Activated CD4-positive, CD25-positive, alpha-beta regulatory T cell treated with anti-CD3 and anti-CD28 coated beads, Interleukin-2, amount 50 U/mL, for 72 hours (primary cell): Measurements from ENCODE around the gene PBX1.

Source experiments
- DNase-seq: peaks from one replicate; pipeline ENCODE4 v3.0.0; 2021

PBX1 gene

GRCh38 chr1:164672588-164672987, 113.6 kb downstream of the PBX1 start:
- DNase-seq = no peak

DNA sequence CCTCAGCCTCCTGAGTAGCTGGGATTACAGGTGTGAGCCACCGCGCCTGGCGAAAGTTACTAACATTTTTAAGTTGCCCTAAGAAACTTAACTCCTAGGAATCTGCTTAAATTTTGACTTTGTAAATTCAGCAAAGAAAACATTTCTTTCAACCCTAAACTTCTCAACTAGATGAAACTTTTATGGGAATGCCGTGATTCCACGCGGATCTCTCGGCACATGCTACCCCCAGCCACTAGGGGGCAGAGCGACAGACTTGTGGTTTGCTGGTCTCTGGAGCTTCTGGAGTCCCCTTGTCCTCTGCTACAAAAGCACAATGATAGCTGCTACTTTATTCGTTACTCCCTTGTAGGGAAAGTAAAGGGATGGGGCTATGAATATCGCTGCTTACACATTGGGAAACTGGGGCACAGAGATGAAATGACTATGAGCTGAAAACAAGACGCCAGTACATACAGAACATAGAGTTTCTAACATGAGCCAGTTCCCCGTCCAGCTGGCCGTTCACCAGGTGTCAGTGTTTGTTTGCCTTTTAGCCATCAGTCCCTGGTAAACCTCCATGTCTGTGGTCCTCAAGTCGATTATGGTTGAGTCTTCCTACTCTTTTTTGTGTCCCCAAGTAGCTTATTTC, 114.7 kb downstream of the PBX1 start:
- DNase-seq = no peak

- no peak for DNase-seq
Measured at GRCh38 chr1:164675342-164675904, 116.4 kb downstream of the PBX1 start.

DNA sequence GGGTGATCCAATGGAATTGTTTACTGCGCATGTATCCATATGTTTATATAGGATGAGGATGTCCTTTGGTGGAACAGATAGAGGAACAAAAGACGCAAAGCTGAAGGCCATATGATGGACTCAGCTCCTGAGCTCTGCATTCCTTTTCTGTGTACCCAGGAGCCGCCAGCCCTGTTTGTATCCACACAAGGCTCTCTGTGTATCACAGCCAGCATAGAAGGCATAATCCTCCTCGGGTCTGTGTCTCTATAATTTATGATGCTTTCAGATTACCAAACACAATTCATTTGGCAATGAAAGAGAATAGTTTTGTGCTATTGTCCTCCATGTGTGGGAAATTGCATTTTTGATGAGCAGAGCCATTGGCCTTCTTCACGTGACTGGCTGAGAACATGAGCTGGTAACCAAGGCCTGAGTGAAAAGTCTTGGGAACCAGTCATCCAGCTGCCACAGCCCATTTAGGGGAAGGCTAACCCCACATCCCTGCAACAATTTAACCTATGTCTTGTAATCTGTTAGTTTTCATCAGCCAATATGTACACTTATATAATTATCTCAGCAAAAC, 119.2 kb downstream of the PBX1 start:
- DNase-seq = no peak

- DNase-seq = no peak
Measured at GRCh38 chr1:164682570-164682969, 123.6 kb downstream of the PBX1 start.

- DNase-seq = no peak
Measured at GRCh38 chr1:164683235-164683634, 124.3 kb downstream of the PBX1 start.

- DNase-seq = no peak
Measured at GRCh38 chr1:164685266-164686035, 126.5 kb downstream of the PBX1 start.

DNA sequence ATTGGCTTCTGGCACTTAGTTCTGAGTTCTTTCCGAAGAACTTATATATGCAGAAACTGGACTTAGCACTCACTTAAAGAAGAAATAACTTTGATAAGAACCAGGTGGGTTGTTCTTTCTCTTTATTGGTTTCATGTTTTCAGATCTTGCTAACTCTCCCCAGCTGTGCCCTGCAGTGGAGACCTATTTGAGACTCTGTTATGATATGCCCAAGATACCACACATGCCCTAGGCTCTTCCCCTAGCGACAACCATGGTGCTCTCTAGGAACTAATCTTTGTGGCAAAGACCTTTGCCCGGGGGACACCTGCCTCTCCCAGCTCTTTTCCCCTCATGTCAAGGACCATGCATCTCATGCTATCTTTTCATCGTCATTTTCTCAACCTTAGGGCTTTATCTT, 128.8 kb downstream of the PBX1 start:
- DNase-seq = no peak

DNA sequence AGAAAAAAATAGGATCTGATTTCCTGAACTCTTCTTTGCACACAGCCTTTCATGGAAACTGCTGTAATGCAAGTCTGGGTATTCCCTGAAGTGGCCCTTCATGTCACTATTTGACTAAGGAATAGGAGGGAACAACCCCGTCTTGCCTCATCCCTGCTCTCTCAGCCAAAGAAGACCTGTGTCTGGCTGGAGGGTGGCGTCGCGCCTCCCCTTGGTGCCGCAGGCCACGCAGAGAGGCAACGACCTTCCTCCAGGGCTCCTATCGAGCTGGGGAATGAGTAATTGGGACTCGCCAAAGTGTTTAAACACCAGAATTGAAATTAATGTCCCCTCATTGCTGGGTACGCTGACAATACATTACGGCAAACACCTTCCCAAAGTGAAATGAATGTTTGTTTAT, 129.8 kb downstream of the PBX1 start:
- DNase-seq = no peak

GRCh38 chr1:164689672-164690511, 130.9 kb downstream of the PBX1 start:
- DNase-seq = no peak

DNA sequence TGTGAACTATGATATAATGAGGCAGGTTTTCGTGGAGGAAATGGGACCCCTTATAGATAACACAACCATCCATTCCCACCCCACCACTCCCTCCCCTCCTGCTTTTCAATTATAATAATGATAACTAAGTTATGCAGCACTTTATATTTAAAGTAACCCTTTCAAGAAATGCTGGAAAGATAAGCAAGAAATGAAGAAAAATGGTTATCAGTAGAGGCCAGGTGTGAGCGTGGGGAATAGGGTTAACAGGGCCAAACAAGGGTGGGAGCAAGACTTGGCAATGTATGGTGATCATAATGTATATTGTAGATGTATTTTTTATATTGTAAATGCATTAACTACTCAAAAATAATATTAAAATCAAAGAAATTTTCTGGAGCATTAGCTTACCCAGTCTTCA, 133.4 kb downstream of the PBX1 start:
- no peak for DNase-seq

DNA sequence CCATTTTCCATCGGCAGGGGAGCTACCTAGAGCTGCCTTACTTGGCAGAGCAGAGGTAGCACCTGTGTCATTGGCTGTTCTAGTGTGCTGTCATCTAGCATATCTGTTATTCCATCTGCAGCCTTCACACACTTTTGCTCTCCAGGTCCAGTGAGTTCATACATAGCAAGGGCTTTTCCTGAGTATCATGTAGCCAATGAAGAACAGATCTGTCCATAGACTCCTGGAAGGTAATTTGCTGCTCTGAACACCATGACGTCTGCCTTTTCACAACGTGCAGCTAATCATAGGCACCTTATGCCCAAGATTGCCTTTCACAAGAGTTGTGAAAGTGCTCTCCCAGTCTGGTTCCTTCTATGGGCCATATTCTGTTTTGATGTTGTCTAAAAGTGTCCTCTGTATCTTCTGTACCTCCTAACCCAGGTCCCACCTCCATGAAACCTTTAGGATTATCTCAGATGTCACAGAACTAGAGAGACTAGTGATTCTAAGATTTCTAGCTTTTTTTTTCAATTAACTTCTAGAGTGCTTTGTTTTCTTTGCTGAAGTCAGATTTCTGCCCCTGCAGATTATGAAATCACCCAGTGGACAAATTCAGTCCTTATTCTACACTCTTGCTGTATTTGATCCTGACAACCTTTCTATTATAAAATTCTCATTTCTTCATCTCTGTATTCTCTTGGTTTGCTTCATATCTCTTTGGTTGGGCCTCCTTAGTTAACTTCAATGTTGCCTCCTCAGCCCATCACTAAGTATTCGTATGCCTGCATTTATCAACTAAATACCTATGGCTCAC, 134.8 kb downstream of the PBX1 start:
- DNase-seq = no peak

DNA sequence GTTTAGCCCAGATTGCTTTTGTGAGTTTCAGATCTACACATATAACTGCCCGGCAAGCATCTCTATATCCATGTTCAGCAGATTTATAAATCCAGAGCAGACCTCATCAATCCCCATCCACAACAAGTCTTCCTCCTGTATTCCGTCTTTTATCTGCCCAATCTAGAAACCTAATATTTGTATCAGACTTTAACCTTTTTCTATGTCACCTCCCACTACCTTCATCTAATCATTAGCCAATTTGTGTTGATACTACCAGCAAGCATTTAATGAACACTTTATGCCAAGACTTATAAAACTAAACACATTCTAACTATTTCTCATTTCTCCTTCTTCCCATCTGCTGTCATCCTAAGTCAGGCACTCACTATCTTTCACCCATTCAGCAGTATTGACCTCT, 135.5 kb downstream of the PBX1 start:
- no peak for DNase-seq

GRCh38 chr1:164695956-164696665, 137.1 kb downstream of the PBX1 start:
- no peak for DNase-seq

GRCh38 chr1:164699815-164700491, 141.0 kb downstream of the PBX1 start:
- no peak for DNase-seq

- DNase-seq = no peak
Measured at GRCh38 chr1:164700683-164701082, 141.7 kb downstream of the PBX1 start.

DNA sequence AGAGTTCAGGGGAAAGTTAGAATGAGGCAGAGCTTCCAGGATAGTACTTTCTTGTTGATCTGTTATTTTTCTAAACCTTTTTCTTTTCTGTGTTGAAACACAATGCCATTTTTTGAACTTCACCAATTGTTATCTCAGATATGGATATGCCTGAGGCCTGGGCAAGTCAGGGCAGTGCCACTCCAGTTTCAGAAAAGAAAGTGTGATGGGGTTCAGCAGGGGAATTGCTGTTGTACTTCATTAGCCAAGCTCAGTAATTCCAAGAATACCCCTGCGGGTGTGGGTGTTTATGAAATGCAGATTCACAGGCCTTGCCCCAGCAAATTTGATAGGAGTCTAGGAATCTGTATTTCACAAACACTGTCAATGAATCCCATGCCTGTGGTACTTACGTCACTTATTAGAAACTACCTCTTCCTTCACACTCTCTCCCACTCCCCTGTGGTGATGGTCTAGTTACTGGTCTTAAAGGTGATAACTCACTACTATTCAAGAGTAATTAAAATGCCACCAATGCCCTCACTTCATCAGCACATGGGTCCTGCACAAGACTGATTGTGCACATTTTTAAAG, 142.3 kb downstream of the PBX1 start:
- DNase-seq = no peak

DNA sequence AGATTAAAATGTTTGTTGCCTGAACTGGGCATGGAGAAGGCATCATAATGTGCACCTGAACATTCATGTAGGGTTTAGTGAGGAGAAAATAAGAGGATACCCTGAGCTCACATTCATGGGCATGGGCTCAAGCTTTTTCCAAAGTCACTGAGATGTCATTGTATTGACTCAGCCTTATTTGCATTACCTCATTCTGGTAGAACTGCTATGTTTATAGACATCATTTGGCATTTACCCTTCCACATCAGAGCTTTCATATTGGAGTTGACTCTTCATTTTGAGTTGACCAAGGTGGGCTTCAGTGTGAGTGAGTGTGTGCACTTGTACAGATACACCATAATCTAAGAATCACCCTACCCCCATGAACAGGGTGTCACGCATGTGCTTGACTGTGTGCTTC, 143.2 kb downstream of the PBX1 start:
- no peak for DNase-seq

DNA sequence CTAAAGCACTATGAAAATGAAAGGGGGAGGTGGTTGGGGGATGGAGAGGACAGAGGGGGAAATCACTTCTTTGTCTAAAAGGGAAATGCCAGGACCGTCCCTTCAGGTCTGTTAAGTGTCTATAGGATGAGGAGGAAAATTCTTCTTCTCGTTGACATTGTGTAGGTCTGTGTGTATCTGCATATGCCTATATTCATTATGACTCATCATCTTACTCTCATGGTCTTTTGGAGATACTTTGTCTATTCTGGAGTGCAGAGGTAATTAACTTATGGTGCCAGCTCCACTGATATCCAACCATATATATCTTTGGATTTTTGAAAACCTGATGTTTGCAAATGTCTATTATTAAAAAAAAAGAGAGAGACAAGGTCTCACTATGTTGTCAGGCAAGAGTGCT, 143.7 kb downstream of the PBX1 start:
- DNase-seq = no peak

- no peak for DNase-seq
Measured at GRCh38 chr1:164703463-164703862, 144.5 kb downstream of the PBX1 start.

- DNase-seq = no peak
Measured at GRCh38 chr1:164703960-164704411, 145.0 kb downstream of the PBX1 start.
